OCI-LY7 (cell line): ENCODE measurements around the gene LRRC42.

Source experiments
- CTCF ChIP-seq: fragments of 200-600 bp; sonication (generic); conservative IDR thresholded peaks from 2 replicates; pipeline ENCODE4 v1.5.1; 2014; ENCODE audit warnings: mild to moderate bottlenecking, antibody characterized with exemption, low read length, moderate library complexity, mixed read lengths
- EZH2phosphoT487 ChIP-seq: fragments of 200-600 bp; sonication (generic); IDR thresholded peaks from 2 replicates; pipeline ENCODE4 v1.6.1; 2018; ENCODE audit warnings: low read depth, borderline replicate concordance, mild to moderate bottlenecking, mixed run types, antibody characterized with exemption, low read length, moderate library complexity, mixed read lengths

- TF ChIP-seq EZH2phosphoT487 (no peak), CTCF (no peak)
Observed at GRCh38 chr1:53982034-53982762, 36.0 kb downstream of the LRRC42 start.
